ENCODE results near the gene ADGRE1.
A peak's percentile ranks its signal among the peaks of the same experiment; 100 is the strongest.
"Not testable (repeated sequence)": the region's sequence is repeated elsewhere in the genome, so short reads cannot be mapped to it uniquely, and the experiment has no call there.

Gene ADGRE1

GRCh38 chr19:6887316-6887715, at the start of gene ADGRE1:
Gene ADGRE1, plus strand, starts transcription at chr19:6887579. Its CDS starts 30 bp downstream, at chr19:6887609.
- no peak for DNase-seq (ENCODE audit: low read depth)

- no peak for DNase-seq (ENCODE audit: low read depth)
These were observed 49.2 kb upstream of the ADGRE1 start for GRCh38 chr19:6838062-6838655.

- no peak for DNase-seq (ENCODE audit: low read depth)
These were observed 44.3 kb upstream of the ADGRE1 start for GRCh38 chr19:6842871-6843607.

GRCh38 chr19:6847828-6848200, 39.6 kb upstream of the ADGRE1 start:
- no peak for DNase-seq (ENCODE audit: low read depth)

GRCh38 chr19:6848986-6849385, 38.4 kb upstream of the ADGRE1 start:
- DNase-seq (ENCODE audit: low read depth) = no peak

GRCh38 chr19:6849876-6850275, 37.5 kb upstream of the ADGRE1 start:
- no peak for DNase-seq (ENCODE audit: low read depth)

- no peak for DNase-seq (ENCODE audit: low read depth)
These were observed 36.0 kb upstream of the ADGRE1 start for GRCh38 chr19:6851359-6851758.

- no peak for DNase-seq (ENCODE audit: low read depth)
These were observed 35.4 kb upstream of the ADGRE1 start for GRCh38 chr19:6852001-6852400.

- DNase-seq (ENCODE audit: low read depth) = no peak
These were observed 33.5 kb upstream of the ADGRE1 start for GRCh38 chr19:6853868-6854267.

GRCh38 chr19:6854758-6855157, 32.6 kb upstream of the ADGRE1 start:
- DNase-seq (ENCODE audit: low read depth) = no peak

GRCh38 chr19:6856749-6857372, 30.5 kb upstream of the ADGRE1 start:
- DNase-seq (ENCODE audit: low read depth) = no peak

GRCh38 chr19:6861683-6862286, 25.6 kb upstream of the ADGRE1 start:
- no peak for DNase-seq (ENCODE audit: low read depth)

GRCh38 chr19:6862673-6863078, 24.7 kb upstream of the ADGRE1 start:
- peak; percentile 82 for DNase-seq (ENCODE audit: low read depth)

GRCh38 chr19:6864325-6864940, 22.9 kb upstream of the ADGRE1 start:
- no peak for DNase-seq (ENCODE audit: low read depth)

- DNase-seq (ENCODE audit: low read depth) = no peak
These were observed 21.5 kb upstream of the ADGRE1 start for GRCh38 chr19:6865849-6866248.

- no peak for DNase-seq (ENCODE audit: low read depth)
These were observed 20.6 kb upstream of the ADGRE1 start for GRCh38 chr19:6866741-6867151.

- no peak for DNase-seq (ENCODE audit: low read depth)
These were observed 19.0 kb upstream of the ADGRE1 start for GRCh38 chr19:6868351-6868750.

GRCh38 chr19:6869151-6869882, 18.1 kb upstream of the ADGRE1 start:
- DNase-seq (ENCODE audit: low read depth) = not testable (repeated sequence)

GRCh38 chr19:6873708-6874431, 13.5 kb upstream of the ADGRE1 start:
- DNase-seq (ENCODE audit: low read depth) = no peak

- no peak for DNase-seq (ENCODE audit: low read depth)
These were observed 12.2 kb upstream of the ADGRE1 start for GRCh38 chr19:6875218-6875617.

GRCh38 chr19:6876748-6877147, 10.6 kb upstream of the ADGRE1 start:
- no peak for DNase-seq (ENCODE audit: low read depth)
